ENCODE results near the gene MAP3K8. TPM values are rescaled to one million over a fixed set of nuclear protein-coding genes. Genes with fewer than 3 reads are reported as not detected.

Gene MAP3K8
- total RNA-seq, 6 experiments from 2014 or later = 1.3 to 4.2 (median 1.8) TPM

DNA sequence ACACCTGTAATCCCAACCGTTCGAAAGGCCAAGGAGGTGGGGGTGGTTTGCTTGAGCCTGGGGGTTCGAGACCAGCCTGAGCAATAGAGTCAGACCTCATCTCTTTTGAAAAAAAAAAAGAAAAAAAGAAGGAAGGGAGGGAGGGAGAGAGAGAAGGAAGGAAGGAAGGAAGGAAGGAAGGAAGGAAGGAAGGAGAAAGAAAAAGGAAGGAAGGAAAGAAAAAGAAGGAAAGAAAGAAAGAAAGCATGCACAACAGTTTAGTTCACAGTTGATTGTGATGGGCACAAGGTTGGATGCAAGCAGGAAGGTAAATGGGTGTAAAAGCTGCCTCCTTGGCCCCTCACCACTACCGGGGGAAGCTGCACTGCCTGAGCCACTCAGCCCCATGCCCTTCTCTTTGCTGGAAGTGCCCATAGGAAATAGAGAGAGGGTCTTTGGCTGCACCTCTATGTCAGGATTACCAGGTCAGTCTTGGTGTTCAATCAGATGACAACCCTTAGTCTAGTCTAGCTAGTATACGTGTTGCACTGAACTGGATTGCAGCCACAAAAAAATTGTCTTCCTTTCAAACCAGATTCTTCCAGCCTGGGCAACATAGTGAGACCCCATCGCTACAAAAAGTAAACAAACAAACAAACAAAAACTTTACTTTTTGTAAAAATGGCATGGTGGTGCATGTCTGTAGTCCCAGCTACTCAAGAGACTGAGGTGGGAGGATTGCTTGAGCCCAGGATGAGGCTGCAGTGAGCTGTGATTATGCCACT is 20.0 kb downstream of the MAP3K8 start:
- TF ChIP-seq, protein P1, sequence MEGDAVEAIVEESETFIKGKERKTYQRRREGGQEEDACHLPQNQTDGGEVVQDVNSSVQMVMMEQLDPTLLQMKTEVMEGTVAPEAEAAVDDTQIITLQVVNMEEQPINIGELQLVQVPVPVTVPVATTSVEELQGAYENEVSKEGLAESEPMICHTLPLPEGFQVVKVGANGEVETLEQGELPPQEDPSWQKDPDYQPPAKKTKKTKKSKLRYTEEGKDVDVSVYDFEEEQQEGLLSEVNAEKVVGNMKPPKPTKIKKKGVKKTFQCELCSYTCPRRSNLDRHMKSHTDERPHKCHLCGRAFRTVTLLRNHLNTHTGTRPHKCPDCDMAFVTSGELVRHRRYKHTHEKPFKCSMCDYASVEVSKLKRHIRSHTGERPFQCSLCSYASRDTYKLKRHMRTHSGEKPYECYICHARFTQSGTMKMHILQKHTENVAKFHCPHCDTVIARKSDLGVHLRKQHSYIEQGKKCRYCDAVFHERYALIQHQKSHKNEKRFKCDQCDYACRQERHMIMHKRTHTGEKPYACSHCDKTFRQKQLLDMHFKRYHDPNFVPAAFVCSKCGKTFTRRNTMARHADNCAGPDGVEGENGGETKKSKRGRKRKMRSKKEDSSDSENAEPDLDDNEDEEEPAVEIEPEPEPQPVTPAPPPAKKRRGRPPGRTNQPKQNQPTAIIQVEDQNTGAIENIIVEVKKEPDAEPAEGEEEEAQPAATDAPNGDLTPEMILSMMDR (IDR thresholded peaks at IDR 0.05) = no peak

DNA sequence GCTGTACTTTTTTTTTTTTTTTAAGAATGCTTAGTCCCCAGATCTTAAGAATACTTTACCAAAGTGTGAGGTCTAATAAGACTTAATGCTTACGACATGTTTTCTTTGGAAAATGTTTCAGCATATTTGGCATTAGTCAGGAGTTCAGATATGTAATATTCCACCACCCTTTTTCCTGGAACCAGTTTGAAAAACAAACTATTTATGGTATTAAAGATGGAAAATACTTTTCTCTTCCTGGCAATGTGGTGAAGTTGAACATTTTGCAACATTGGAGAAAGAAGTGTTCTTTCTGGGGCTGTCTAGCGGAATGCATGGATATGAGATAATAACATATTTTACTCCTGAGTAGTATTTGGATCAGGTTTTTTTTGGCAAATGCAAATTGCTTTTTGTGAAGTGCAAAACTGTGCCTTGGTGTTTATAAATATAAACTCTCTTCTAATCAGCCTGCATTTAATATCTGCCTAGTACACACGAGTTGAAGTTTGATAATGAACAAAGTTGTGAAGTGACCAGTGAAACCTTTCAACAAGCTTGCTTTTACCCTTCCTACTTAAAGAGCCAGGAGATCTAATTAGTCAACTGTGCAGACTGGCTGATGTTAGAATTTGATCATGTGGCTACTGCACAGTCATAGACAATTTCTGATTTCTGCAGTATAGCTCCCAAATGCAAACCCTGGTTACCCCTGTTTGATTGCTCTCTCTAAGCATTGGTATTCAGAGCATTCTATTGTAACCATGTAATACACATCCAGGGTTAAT is 20.9 kb downstream of the MAP3K8 start:
- Mint-ChIP-seq H3K27me3 (ENCODE audit: insufficient read depth) (no peaks in the 10 kb centered on the region; the same call in 1 of the 2 replicates), H3K4me1 (ENCODE audit: low read depth) (peaks cover 25% of the 10 kb centered on the region), H3K4me3 (peak overlapping the region; percentile 55), H3K27ac (peak overlapping the region; percentile 68), H3K9me3 (no peaks in the 10 kb centered on the region), H3K36me3 (ENCODE audit: low read depth) (peaks cover 6% of the 10 kb centered on the region; the same call in 1 of the 2 replicates)
- TF ChIP-seq, protein P1 (IDR thresholded peaks at IDR 0.05) = no peak
- DNase-seq = peak; percentile 73

More for the DNA sequence above, 20.0 kb downstream of the MAP3K8 start:
- H3K4me1 Mint-ChIP-seq (ENCODE audit: low read depth) = peaks cover 25% of the 10 kb centered on the region
- no peaks in the 10 kb centered on the region for H3K9me3 Mint-ChIP-seq
- peaks cover 8% of the 10 kb centered on the region; the same call in 1 of the 2 replicates for H3K36me3 Mint-ChIP-seq (ENCODE audit: low read depth)
- H3K4me3 Mint-ChIP-seq = peak overlapping the region; percentile 55
- no peaks in the 10 kb centered on the region; the same call in 1 of the 2 replicates for H3K27me3 Mint-ChIP-seq (ENCODE audit: insufficient read depth)
- peak overlapping the region; percentile 68; the same call in 1 of the 2 replicates for H3K27ac Mint-ChIP-seq
- no peak for DNase-seq

DNA sequence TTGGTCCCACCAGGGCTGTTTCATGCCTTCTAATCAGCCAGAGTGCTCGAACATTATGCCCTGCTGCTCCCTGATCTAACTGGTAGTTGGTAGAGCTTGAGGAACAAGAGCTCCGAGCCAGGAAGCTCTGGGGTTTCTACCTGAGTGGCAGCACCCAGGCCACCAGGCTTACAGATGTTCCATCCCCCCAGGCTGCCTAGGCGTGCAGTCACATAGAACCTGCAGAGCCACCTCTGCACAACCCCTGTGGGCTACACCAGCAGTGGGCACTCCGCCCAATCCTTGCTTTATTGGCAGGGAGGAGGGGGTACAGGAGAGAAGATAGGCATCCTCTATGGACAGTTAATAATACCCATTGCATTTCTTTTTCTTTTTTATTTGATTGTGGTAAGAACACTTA is 21.8 kb downstream of the MAP3K8 start:
- TF ChIP-seq, protein P1 (IDR thresholded peaks at IDR 0.05) = no peak
- Mint-ChIP-seq H3K27me3 (ENCODE audit: insufficient read depth) (no peaks in the 10 kb centered on the region), H3K36me3 (ENCODE audit: low read depth) (no peaks in the 10 kb centered on the region), H3K27ac (no peak overlapping the region; the same call in 1 of the 2 replicates), H3K4me3 (no peak overlapping the region), H3K4me1 (ENCODE audit: low read depth) (peaks cover 25% of the 10 kb centered on the region), H3K9me3 (no peaks in the 10 kb centered on the region)
- DNase-seq = no peak

DNA sequence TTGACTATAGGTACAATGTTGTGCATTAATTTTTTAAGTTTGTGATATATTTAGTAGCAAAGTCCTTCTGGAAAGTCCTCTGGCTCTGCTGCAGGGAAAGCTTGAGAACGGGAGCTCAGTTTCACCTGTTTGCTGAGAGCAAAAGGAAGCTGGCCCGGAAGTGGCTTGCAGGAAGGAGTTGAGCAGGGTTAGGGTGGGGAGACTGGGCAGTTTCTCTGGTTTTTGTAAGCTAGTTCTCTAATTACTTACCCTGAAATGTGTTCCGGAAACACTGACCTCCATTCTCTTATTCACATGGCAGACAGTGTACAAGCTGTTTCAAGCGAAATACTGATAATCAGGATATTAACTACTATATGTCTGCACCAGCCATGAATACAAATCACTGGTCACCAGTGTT is 22.3 kb downstream of the MAP3K8 start:
- no peaks in the 10 kb centered on the region for H3K9me3 Mint-ChIP-seq
- no peaks in the 10 kb centered on the region for H3K27me3 Mint-ChIP-seq (ENCODE audit: insufficient read depth)
- H3K27ac Mint-ChIP-seq = no peak overlapping the region
- no peaks in the 10 kb centered on the region for H3K36me3 Mint-ChIP-seq (ENCODE audit: low read depth)
- TF ChIP-seq, protein P1 (IDR thresholded peaks at IDR 0.05) = no peak
- no peak for DNase-seq
- no peak overlapping the region for H3K4me3 Mint-ChIP-seq
- H3K4me1 Mint-ChIP-seq (ENCODE audit: low read depth) = peaks cover 25% of the 10 kb centered on the region

DNA sequence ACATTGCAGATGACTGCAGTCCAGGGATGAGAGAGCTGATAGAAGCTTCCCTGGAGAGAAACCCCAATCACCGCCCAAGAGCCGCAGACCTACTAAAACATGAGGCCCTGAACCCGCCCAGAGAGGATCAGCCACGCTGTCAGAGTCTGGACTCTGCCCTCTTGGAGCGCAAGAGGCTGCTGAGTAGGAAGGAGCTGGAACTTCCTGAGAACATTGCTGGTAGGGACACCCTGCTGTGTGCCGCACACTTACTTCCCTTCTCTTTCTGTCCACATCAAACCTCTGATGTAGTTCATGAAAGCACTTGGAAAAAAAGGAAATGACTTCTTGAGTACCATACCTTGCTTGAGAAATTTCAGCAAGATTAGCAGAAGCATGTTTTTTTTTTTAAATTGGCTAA is 25.3 kb downstream of the MAP3K8 start:
- H3K27me3 Mint-ChIP-seq (ENCODE audit: insufficient read depth) = no peaks in the 10 kb centered on the region
- TF ChIP-seq, protein P1 (IDR thresholded peaks at IDR 0.05) = no peak
- DNase-seq = no peak
- H3K36me3 Mint-ChIP-seq (ENCODE audit: low read depth) = no peaks in the 10 kb centered on the region
- H3K27ac Mint-ChIP-seq = no peak overlapping the region
- H3K4me3 Mint-ChIP-seq = no peak overlapping the region
- H3K4me1 Mint-ChIP-seq (ENCODE audit: low read depth) = peaks cover 24% of the 10 kb centered on the region
- H3K9me3 Mint-ChIP-seq = no peaks in the 10 kb centered on the region

All from HFFc6 (cell line).